Endodermal cell (in vitro differentiated cells): ENCODE results near the gene LEMD1. TPM values are rescaled to one million over a fixed set of nuclear protein-coding genes. Genes with fewer than 3 reads are reported as not detected.

Experiments used
- DNase-seq: peaks from one replicate; pipeline ENCODE4 v3.0.0-alpha.2; 2017
- H3K27ac ChIP-seq: 2 replicates; pipeline ENCODE4 v1.5.1; 2013; ENCODE audit warnings: mild to moderate bottlenecking, low read depth, low read length, moderate library complexity
- H3K27me3 ChIP-seq: 2 replicates; pipeline ENCODE4 v1.6.1; 2013; ENCODE audit warnings: mild to moderate bottlenecking, low read length, moderate library complexity; ENCODE audit not compliant: insufficient read depth, control insufficient read depth, poor library complexity, severe bottlenecking
- H3K36me3 ChIP-seq: 2 replicates; pipeline ENCODE4 v1.7.0; 2013; ENCODE audit warnings: mild to moderate bottlenecking, low read length, moderate library complexity; ENCODE audit not compliant: control insufficient read depth, insufficient read depth
- H3K4me1 ChIP-seq: one replicate; pipeline ENCODE4 v1.7.0; 2013; ENCODE audit warnings: low read length; ENCODE audit not compliant: control insufficient read depth, insufficient read depth
- H3K4me3 ChIP-seq: 2 replicates; pipeline ENCODE4 v1.5.1; 2013; ENCODE audit warnings: mild to moderate bottlenecking, low read length, moderate library complexity
- H3K9ac ChIP-seq: 2 replicates; pipeline ENCODE4 v1.6.1; 2013; ENCODE audit warnings: mild to moderate bottlenecking, low read length, moderate library complexity; ENCODE audit not compliant: poor library complexity, severe bottlenecking; ENCODE audit errors: extremely low read depth
- H3K9me3 ChIP-seq: 2 replicates; pipeline ENCODE4 v1.6.1; 2013; ENCODE audit warnings: mild to moderate bottlenecking, low read length, moderate library complexity; ENCODE audit not compliant: control insufficient read depth
- H3K27ac Mint-ChIP-seq: 2 replicates; pipeline ENCODE4 v1.8.0; 2020; ENCODE audit warnings: mixed read lengths
- H3K27me3 Mint-ChIP-seq: 2 replicates; pipeline ENCODE4 v1.8.0; 2021; ENCODE audit warnings: mild to moderate bottlenecking, mixed read lengths; ENCODE audit not compliant: insufficient read depth
- H3K36me3 Mint-ChIP-seq: 2 replicates; pipeline ENCODE4 v1.8.0; 2020; ENCODE audit warnings: low read depth, mixed read lengths
- H3K4me1 Mint-ChIP-seq: 2 replicates; pipeline ENCODE4 v1.8.0; 2020; ENCODE audit warnings: mixed read lengths
- H3K4me3 Mint-ChIP-seq: 2 replicates; pipeline ENCODE4 v1.8.0; 2020; ENCODE audit warnings: mild to moderate bottlenecking, moderate library complexity, mixed read lengths
- H3K9me3 Mint-ChIP-seq: 2 replicates; pipeline ENCODE4 v1.8.0; 2020; ENCODE audit warnings: mild to moderate bottlenecking, mixed read lengths
- WGBS, 2 experiments: methylation state at CpG; one replicate each; pipeline versions ENCODE4 v1.1.5 to v1.1.7; 2013; ENCODE audit warnings: missing lambda C conversion rate in 2 of 2, mixed read lengths in 1 of 2; ENCODE audit not compliant: insufficient coverage in 1 of 2, insufficient read length in 1 of 2; 5-methylcytosine and 5-hydroxymethylcytosine counted together
- total RNA-seq, 2 donors: library from RNA; stranded (reverse); fragmentation: NEBNext Ultra II Directional in 1 of 2; extraction: Animal tissue kit (Norgen Biotek cat#: 25700) in 1 of 2; gene quantifications; 2 replicates in 1 of 2; 3 replicates in 1 of 2; pipeline ENCODE4 v1.2.1, GENCODE V29; 2021
- TF ChIP-seq, protein P1 (sequence below): fragments of 200-600 bp; sonication (generic); conservative IDR thresholded peaks from 2 replicates; pipeline ENCODE4 v1.5.0; 2021; ENCODE audit warnings: antibody characterized with exemption, mild to moderate bottlenecking

Gene LEMD1
- total RNA-seq, 2 donors from 2014 or later: 13.5 to 16.7 TPM

DNA sequence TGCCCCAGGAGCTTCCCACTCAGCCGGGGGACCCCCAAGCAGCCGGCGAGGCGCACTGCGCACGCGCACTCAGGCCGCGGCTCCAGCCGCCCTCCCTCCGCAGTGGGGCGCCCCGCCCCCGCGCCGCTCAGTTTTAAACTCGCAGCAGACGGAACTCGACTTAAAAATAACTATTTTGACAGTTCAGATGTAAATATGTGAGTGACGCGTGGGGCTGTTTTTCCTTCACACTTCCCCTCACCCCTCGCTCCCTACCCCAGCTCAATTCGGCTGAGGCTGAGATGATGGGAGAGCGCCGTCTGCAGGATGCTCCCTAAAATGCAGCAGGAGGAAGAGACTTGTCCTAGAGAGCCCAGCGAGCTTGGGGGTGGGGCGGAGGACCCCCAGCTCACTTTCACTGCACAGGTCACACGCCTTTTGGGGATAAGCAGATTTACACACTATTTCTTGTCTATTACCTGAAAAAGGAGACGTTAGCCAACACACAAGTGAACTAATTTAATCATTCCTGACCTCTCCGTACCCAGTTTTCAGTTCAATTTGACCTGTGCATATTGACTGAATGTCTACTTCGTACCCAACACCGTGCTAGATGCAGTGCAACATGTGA, 8.9 kb upstream of the LEMD1 start:
- WGBS, 2 experiments: 18 to 57% methylated on average over 8 to 30 of the region's 32 CpGs
- DNase-seq: peak; percentile 94
- H3K9me3 Mint-ChIP-seq: no peaks in the 10 kb centered on the region
- Histone ChIP-seq H3K9me3 (no peaks in the 10 kb centered on the region), H3K27ac (no peak overlapping the region), H3K4me1 (no peaks in the 10 kb centered on the region), H3K9ac (peak overlapping the region; percentile 16), H3K36me3 (no peaks in the 10 kb centered on the region), H3K4me3 (peak overlapping the region; percentile 82), H3K27me3 (no peaks in the 10 kb centered on the region)
- H3K27me3 Mint-ChIP-seq: peaks cover 47% of the 10 kb centered on the region
- H3K4me3 Mint-ChIP-seq: peak overlapping the region; percentile 76
- H3K4me1 Mint-ChIP-seq: peaks cover 8% of the 10 kb centered on the region
- TF ChIP-seq, protein P1, sequence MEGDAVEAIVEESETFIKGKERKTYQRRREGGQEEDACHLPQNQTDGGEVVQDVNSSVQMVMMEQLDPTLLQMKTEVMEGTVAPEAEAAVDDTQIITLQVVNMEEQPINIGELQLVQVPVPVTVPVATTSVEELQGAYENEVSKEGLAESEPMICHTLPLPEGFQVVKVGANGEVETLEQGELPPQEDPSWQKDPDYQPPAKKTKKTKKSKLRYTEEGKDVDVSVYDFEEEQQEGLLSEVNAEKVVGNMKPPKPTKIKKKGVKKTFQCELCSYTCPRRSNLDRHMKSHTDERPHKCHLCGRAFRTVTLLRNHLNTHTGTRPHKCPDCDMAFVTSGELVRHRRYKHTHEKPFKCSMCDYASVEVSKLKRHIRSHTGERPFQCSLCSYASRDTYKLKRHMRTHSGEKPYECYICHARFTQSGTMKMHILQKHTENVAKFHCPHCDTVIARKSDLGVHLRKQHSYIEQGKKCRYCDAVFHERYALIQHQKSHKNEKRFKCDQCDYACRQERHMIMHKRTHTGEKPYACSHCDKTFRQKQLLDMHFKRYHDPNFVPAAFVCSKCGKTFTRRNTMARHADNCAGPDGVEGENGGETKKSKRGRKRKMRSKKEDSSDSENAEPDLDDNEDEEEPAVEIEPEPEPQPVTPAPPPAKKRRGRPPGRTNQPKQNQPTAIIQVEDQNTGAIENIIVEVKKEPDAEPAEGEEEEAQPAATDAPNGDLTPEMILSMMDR: peak; percentile 99
- H3K27ac Mint-ChIP-seq: no peak overlapping the region
- no peaks in the 10 kb centered on the region for H3K36me3 Mint-ChIP-seq

DNA sequence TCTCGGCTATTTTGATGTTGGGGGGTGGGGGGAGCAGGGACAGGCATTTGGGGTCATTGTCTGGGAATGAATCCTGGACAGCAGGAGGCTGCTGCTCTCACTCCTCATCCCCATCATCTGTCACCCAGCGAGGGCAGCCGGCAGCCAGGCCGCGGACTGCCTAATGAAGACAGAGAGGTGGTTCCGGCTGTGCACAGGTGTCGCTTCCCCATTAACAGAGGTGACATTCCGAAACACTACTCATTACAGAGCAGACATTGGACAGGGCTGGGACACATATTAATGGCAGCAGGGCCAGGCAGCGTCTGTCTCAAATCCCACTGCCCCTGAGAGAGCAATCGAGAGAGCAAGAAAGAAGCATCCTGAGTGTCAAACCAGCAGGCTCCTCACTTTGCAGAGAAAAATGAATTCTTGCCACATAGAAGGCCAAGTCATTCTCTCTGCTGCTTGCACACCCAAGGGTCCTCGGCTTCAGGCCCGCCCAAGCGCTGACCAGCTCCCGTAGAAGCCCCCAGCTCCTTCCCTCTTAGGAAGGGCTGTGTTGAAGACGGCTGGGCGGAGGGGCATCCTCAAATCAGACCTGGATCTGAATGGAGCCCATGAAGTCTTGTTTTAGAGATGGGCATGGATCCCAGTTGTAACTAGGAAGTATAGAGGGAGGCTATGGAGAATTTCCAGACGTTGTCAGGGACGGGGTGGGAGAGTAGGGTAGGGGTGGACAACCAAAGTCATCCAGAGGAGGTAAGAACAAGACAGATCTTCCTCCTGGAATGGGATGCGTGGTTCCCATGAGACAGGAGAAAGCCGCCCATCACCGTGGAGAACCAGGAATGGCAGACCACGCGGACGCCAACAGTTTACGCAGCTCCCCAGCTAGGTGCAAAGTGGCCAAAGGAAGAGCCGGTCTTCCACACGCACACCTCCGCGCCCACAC, 8.2 kb upstream of the LEMD1 start:
- WGBS, 2 experiments: 77 to 90% methylated on average over 15 to 29 of the region's 29 CpGs
- peak; percentile 58 for DNase-seq
- peaks cover 44% of the 10 kb centered on the region for H3K27me3 Mint-ChIP-seq
- Histone ChIP-seq H3K27ac (no peak overlapping the region), H3K9me3 (no peaks in the 10 kb centered on the region), H3K9ac (no peak overlapping the region), H3K36me3 (no peaks in the 10 kb centered on the region), H3K4me1 (no peaks in the 10 kb centered on the region), H3K27me3 (no peaks in the 10 kb centered on the region), H3K4me3 (peak overlapping the region; percentile 82)
- TF ChIP-seq, protein P1: no peak
- peak overlapping the region; percentile 76 for H3K4me3 Mint-ChIP-seq
- H3K27ac Mint-ChIP-seq: no peak overlapping the region
- H3K36me3 Mint-ChIP-seq: no peaks in the 10 kb centered on the region
- no peaks in the 10 kb centered on the region for H3K9me3 Mint-ChIP-seq
- peaks cover 8% of the 10 kb centered on the region for H3K4me1 Mint-ChIP-seq

DNA sequence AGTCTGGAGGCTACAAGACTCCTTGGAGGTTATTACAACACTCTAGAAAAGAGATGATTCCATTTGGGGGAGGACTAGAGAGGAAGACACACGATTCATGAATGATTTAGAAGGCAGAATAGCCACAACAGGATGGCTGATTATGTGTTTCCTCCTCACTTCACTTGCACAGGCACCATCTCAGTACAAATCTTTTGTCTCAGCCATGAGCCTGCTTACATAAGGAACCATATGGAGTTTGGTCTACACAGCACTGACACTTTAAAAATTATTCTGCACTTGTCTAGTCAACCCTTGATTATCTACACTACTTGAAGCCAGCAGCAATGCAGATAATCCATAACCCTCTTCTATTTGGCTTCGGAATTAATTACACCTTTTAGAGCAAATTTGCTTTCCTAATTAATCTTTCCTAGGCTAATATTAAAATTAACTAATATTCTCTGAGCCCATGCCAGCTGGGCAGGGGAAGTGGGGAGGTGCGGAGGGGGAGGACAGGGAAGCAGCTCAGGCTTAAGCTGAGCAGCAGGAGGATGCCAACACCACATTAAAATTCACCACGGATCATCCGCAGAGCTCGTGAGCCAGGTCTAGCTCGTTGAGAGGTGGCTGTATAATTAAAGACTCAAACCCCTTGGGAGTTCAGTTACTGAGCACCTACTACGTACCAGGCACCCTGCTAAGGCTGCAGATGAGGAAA, 3.2 kb upstream of the LEMD1 start:
- no peaks in the 10 kb centered on the region for H3K36me3 Mint-ChIP-seq
- no peaks in the 10 kb centered on the region for H3K9me3 Mint-ChIP-seq
- peaks cover 7% of the 10 kb centered on the region for H3K4me1 Mint-ChIP-seq
- no peak overlapping the region for H3K27ac ChIP-seq
- H3K9me3 ChIP-seq: no peaks in the 10 kb centered on the region
- H3K27ac Mint-ChIP-seq: no peak overlapping the region
- H3K4me3 Mint-ChIP-seq: no peak overlapping the region
- no peak for DNase-seq
- H3K4me3 ChIP-seq: no peak overlapping the region
- 67 to 75% methylated on average over 1 to 8 of the region's 8 CpGs for WGBS, 2 experiments
- H3K27me3 Mint-ChIP-seq: peaks cover 32% of the 10 kb centered on the region
- H3K4me1 ChIP-seq: no peaks in the 10 kb centered on the region
- H3K9ac ChIP-seq: no peak overlapping the region
- H3K36me3 ChIP-seq: no peaks in the 10 kb centered on the region
- TF ChIP-seq, protein P1: no peak
- H3K27me3 ChIP-seq: no peaks in the 10 kb centered on the region
